HEK293T (cell line): ENCODE measurements around the gene MVB12B.

Experiments used
- ARNT ChIP-seq: fragments of 450-650 bp; IDR thresholded peaks from 2 replicates; pipeline ENCODE4 v1.6.1; 2017; ENCODE audit warnings: mild to moderate bottlenecking
- BHLHE40 ChIP-seq: fragments of 450-650 bp; IDR thresholded peaks from 2 replicates; pipeline ENCODE4 v1.6.1; 2016; ENCODE audit warnings: mild to moderate bottlenecking, moderate library complexity, borderline replicate concordance
- ELF4 ChIP-seq: fragments of 450-650 bp; IDR thresholded peaks from 2 replicates; pipeline ENCODE4 v1.6.1; 2017; ENCODE audit warnings: antibody characterized with exemption
- FOXM1 ChIP-seq: fragments of 450-650 bp; IDR thresholded peaks from 2 replicates; pipeline ENCODE4 v1.6.1; 2017; ENCODE audit warnings: mild to moderate bottlenecking, borderline replicate concordance
- HDGF ChIP-seq: fragments of 450-650 bp; IDR thresholded peaks from 2 replicates; pipeline ENCODE4 v1.6.1; 2017; ENCODE audit warnings: antibody characterized with exemption, borderline replicate concordance
- LEF1 ChIP-seq: fragments of 450-650 bp; IDR thresholded peaks from 2 replicates; pipeline ENCODE4 v1.6.1; 2017; ENCODE audit warnings: mild to moderate bottlenecking, borderline replicate concordance
- NFRKB ChIP-seq: fragments of 450-650 bp; IDR thresholded peaks from 2 replicates; pipeline ENCODE4 v1.6.1; 2016; ENCODE audit warnings: mild to moderate bottlenecking, moderate library complexity
- SP1 ChIP-seq: fragments of 450-650 bp; IDR thresholded peaks from 2 replicates; pipeline ENCODE4 v1.6.1; 2017
- SUZ12 ChIP-seq: fragments of 450-650 bp; IDR thresholded peaks from 2 replicates; pipeline ENCODE4 v1.6.1; 2016; ENCODE audit warnings: mild to moderate bottlenecking
- ZNF384 ChIP-seq: fragments of 450-650 bp; IDR thresholded peaks from 2 replicates; pipeline ENCODE4 v1.6.1; 2016

DNA sequence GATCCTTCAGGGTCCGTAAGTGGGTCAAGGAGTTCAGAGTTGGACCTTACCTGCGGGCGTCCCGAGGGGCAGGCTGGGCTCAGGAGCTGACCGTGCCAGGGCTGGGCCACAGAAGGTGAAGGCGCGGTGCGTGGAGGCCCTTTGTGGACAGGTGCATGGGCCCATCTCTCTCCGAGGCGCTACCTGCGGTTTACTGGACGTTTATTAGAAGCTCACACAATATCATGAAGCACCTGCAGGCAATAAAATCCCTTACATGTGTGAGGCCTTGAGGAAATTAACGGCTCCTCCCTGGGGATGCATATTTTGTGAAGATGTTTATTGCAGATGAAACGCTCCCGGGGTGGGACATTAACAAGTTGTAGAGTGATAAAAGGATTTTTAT, 207.3 kb downstream of the MVB12B start:
- TF ChIP-seq ELF4 (no peak), BHLHE40 (no peak), FOXM1 (no peak), ARNT (no peak), ZNF384 (no peak), SUZ12 (no peak), NFRKB (no peak), HDGF (no peak), SP1 (no peak), LEF1 (no peak)
